Astrocyte (in vitro differentiated cells and primary cell): ENCODE results near the gene RAD51B.

ENCODE experiments used
- EZH2 ChIP-seq: IDR thresholded peaks from 2 replicates; pipeline ENCODE4 v1.6.1; 2012; ENCODE audit warnings: mild to moderate bottlenecking, low read length, inconsistent platforms; ENCODE audit not compliant: insufficient read depth
- TF ChIP-seq, protein P1 (sequence below): IDR thresholded peaks from 2 replicates; pipeline ENCODE4 v1.5.1; 2011; ENCODE audit warnings: low read depth, mild to moderate bottlenecking, inconsistent platforms, low read length, moderate library complexity; ENCODE audit not compliant: insufficient read depth

DNA sequence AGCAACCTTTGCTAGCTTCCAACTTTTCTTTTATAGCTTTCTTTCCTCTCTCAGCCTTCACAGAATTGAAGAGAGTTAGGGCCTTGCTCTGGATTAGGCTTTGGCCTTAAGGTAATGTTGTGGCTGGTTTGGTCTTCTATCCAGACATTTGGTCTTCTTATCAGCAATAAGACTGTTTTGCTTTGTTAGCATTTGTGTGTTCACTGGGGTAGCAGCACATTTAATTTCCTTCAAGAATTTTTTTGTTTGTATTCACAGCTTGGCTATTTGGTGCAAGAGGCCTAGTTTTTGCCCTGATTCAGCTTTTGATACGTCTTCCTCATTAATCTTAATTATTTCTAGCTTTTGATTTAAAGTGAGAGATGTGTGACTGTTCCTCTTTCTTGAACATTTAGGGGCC is 130.8 kb downstream of the RAD51B start:
- TF ChIP-seq, protein P1, sequence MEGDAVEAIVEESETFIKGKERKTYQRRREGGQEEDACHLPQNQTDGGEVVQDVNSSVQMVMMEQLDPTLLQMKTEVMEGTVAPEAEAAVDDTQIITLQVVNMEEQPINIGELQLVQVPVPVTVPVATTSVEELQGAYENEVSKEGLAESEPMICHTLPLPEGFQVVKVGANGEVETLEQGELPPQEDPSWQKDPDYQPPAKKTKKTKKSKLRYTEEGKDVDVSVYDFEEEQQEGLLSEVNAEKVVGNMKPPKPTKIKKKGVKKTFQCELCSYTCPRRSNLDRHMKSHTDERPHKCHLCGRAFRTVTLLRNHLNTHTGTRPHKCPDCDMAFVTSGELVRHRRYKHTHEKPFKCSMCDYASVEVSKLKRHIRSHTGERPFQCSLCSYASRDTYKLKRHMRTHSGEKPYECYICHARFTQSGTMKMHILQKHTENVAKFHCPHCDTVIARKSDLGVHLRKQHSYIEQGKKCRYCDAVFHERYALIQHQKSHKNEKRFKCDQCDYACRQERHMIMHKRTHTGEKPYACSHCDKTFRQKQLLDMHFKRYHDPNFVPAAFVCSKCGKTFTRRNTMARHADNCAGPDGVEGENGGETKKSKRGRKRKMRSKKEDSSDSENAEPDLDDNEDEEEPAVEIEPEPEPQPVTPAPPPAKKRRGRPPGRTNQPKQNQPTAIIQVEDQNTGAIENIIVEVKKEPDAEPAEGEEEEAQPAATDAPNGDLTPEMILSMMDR, result no peak
- TF ChIP-seq EZH2, result no peak
